H1 (cell line): ENCODE measurements around the gene B4GALT5. TPM values are rescaled to one million over a fixed set of nuclear protein-coding genes. Genes with fewer than 3 reads are reported as not detected.

Source experiments
- CTCF ChIA-PET: fragments of 300-600 bp; sonication (Branson Sonifier 250); formaldehyde crosslinking; loops from one replicate; lab custom pipeline; 2021; ENCODE audit not compliant: partially characterized antibody; lab: Charles Lee
- POLR2A ChIA-PET: fragments of 300-600 bp; sonication (Branson Sonifier 250); formaldehyde crosslinking; loops from one replicate; lab custom pipeline; 2021; ENCODE audit warnings: inconsistent platforms; ENCODE audit not compliant: partially characterized antibody; lab: Charles Lee
- DNase-seq, 2 experiments: peaks; one replicate each; pipeline versions ENCODE4 v3.0.0 to v3.0.0-alpha.2; 2010 to 2022; ENCODE audit warnings: low spot score in 2 of 2, low read depth in 1 of 2, mixed read lengths in 1 of 2
- FAIRE-seq: peaks from 2 replicates; lab custom pipeline; 2011; peaks lifted over from hg19 to GRCh38; lab: Jason Lieb, UNC
- H2AFZ ChIP-seq: 2 replicates; pipeline ENCODE4 v1.8.1; 2012; ENCODE audit warnings: low read length, inconsistent platforms
- H2AK5ac ChIP-seq: 2 replicates; pipeline ENCODE4 v1.6.1; 2013; ENCODE audit warnings: low read depth, low read length
- H2BK120ac ChIP-seq: replicated peaks from 2 replicates; pipeline ENCODE3; 2013; ENCODE audit warnings: low read depth, low read length, inconsistent platforms
- H2BK12ac ChIP-seq: 2 replicates; pipeline ENCODE4 v1.6.1; 2013; ENCODE audit warnings: low read depth, low read length
- H2BK15ac ChIP-seq: 2 replicates; pipeline ENCODE4 v1.6.1; 2013; ENCODE audit warnings: low read length
- H2BK20ac ChIP-seq: 2 replicates; pipeline ENCODE4 v1.6.1; 2013; ENCODE audit warnings: low read length
- H2BK5ac ChIP-seq: 2 replicates; pipeline ENCODE4 v1.6.1; 2013; ENCODE audit warnings: low read depth, low read length
- H3K14ac ChIP-seq: 2 replicates; pipeline ENCODE4 v1.6.1; 2013; ENCODE audit warnings: inconsistent platforms; ENCODE audit not compliant: insufficient read length
- H3K18ac ChIP-seq: 2 replicates; pipeline ENCODE4 v1.6.1; 2013; ENCODE audit warnings: low read length; ENCODE audit errors: extremely low read depth
- H3K23ac ChIP-seq: 2 replicates; pipeline ENCODE4 v1.6.1; 2013; ENCODE audit warnings: inconsistent platforms; ENCODE audit not compliant: insufficient read length
- H3K23me2 ChIP-seq: 2 replicates; pipeline ENCODE4 v1.6.1; 2013; ENCODE audit warnings: low read depth, low read length
- H3K27ac ChIP-seq: 2 replicates; pipeline ENCODE4 v1.6.1; 2011; ENCODE audit warnings: low read depth, low read length, inconsistent platforms
- H3K27me3 ChIP-seq, 4 experiments: replicated peaks in 1 of 4; 1 replicate in 1 of 4; 2 replicates in 3 of 4; pipeline versions ENCODE4 v1.6.1 to v1.8.1; 2011 to 2013; ENCODE audit warnings: low read length in 3 of 4, mild to moderate bottlenecking in 3 of 4, inconsistent platforms in 2 of 4, mixed read lengths in 2 of 4, moderate library complexity in 1 of 4; ENCODE audit not compliant: control insufficient read depth in 3 of 4, insufficient read depth in 3 of 4; ENCODE audit errors: extremely low read depth in 1 of 4
- H3K36me3 ChIP-seq, 4 experiments: 2 replicates each; pipeline versions ENCODE4 v1.6.1 to v1.8.1; 2011 to 2013; ENCODE audit warnings: mild to moderate bottlenecking in 4 of 4, low read length in 3 of 4, moderate library complexity in 2 of 4, control low read depth in 1 of 4, inconsistent platforms in 1 of 4; ENCODE audit not compliant: insufficient read depth in 4 of 4, control insufficient read depth in 2 of 4
- H3K4ac ChIP-seq: replicated peaks from 2 replicates; pipeline ENCODE3; 2013; ENCODE audit warnings: low read length, low read depth, mixed read lengths, inconsistent platforms; ENCODE audit not compliant: insufficient read length
- H3K4me1 ChIP-seq, 4 experiments: replicated peaks in 1 of 4; 1 replicate in 1 of 4; 2 replicates in 3 of 4; pipeline versions ENCODE4 v1.6.1 to v1.8.1; 2011 to 2013; ENCODE audit warnings: low read length in 3 of 4, inconsistent platforms in 2 of 4, mixed read lengths in 1 of 4; ENCODE audit not compliant: insufficient read depth in 4 of 4, control insufficient read depth in 3 of 4
- H3K4me2 ChIP-seq, 2 experiments: 2 replicates each; pipeline versions ENCODE4 v1.6.1 to v1.8.1; 2011 to 2013; ENCODE audit warnings: low read depth in 2 of 2, low read length in 2 of 2, control low read depth in 1 of 2, inconsistent platforms in 1 of 2, mild to moderate bottlenecking in 1 of 2; ENCODE audit not compliant: insufficient read depth in 1 of 2
- H3K4me3 ChIP-seq, 4 experiments: fragments of 200-600, 300-600 bp in 1 of 4; sonication (generic), shearing (Covaris generic), sonication (Bioruptor Twin) in 1 of 4; 2 replicates each; pipeline versions ENCODE4 v1.5.1 to v1.8.1; 2011 to 2016; ENCODE audit warnings: low read length in 4 of 4, low read depth in 3 of 4, control low read depth in 2 of 4, inconsistent platforms in 2 of 4, mild to moderate bottlenecking in 2 of 4, mixed read lengths in 1 of 4, moderate library complexity in 1 of 4; ENCODE audit not compliant: insufficient read depth in 2 of 4; ENCODE audit errors: extremely low read depth in 1 of 4
- H3K56ac ChIP-seq: replicated peaks from 2 replicates; pipeline ENCODE3; 2013; ENCODE audit warnings: low read depth, mild to moderate bottlenecking, mixed read lengths, low read length, inconsistent platforms; ENCODE audit not compliant: insufficient read length
- H3K79me1 ChIP-seq: 2 replicates; pipeline ENCODE4 v1.6.1; 2013; ENCODE audit warnings: low read depth, low read length, control low read depth
- H3K79me2 ChIP-seq, 2 experiments: 2 replicates each; pipeline versions ENCODE4 v1.6.1 to v1.8.1; 2012 to 2013; ENCODE audit warnings: low read length in 2 of 2, mild to moderate bottlenecking in 2 of 2, inconsistent platforms in 1 of 2; ENCODE audit not compliant: insufficient read depth in 2 of 2, control insufficient read depth in 1 of 2
- H3K9ac ChIP-seq, 4 experiments: replicated peaks in 1 of 4; 1 replicate in 1 of 4; 2 replicates in 3 of 4; pipeline versions ENCODE4 v1.6.1 to v1.8.1; 2011 to 2013; ENCODE audit warnings: low read depth in 3 of 4, low read length in 3 of 4, control low read depth in 2 of 4, mild to moderate bottlenecking in 2 of 4, moderate library complexity in 2 of 4, inconsistent platforms in 1 of 4; ENCODE audit errors: extremely low read depth in 1 of 4
- H3K9me3 ChIP-seq, 2 experiments: 2 replicates each; pipeline versions ENCODE4 v1.6.1 to v1.8.1; 2012 to 2013; ENCODE audit warnings: mild to moderate bottlenecking in 2 of 2, moderate library complexity in 2 of 2, control low read depth in 1 of 2, inconsistent platforms in 1 of 2, low read depth in 1 of 2, low read length in 1 of 2, mixed read lengths in 1 of 2; ENCODE audit not compliant: insufficient read depth in 2 of 2
- H4K20me1 ChIP-seq, 2 experiments: replicated peaks in 1 of 2; 2 replicates each; pipeline versions ENCODE3 to v1.8.1; 2011 to 2013; ENCODE audit warnings: inconsistent platforms in 2 of 2, low read length in 2 of 2, mild to moderate bottlenecking in 1 of 2; ENCODE audit not compliant: insufficient read depth in 2 of 2, control insufficient read depth in 1 of 2
- H4K5ac ChIP-seq: 2 replicates; pipeline ENCODE4 v1.6.1; 2013; ENCODE audit warnings: low read length, low read depth, mixed read lengths, inconsistent platforms; ENCODE audit not compliant: insufficient read length
- H4K8ac ChIP-seq: 2 replicates; pipeline ENCODE4 v1.8.0; 2013; ENCODE audit warnings: mild to moderate bottlenecking, moderate library complexity, low read length, inconsistent platforms; ENCODE audit not compliant: insufficient read depth; ENCODE audit errors: extremely low read depth
- H4K91ac ChIP-seq: replicated peaks from 2 replicates; pipeline ENCODE3; 2013; ENCODE audit warnings: low read length, mixed read lengths, inconsistent platforms; ENCODE audit not compliant: insufficient read length
- CBX8 ChIP-seq: fragments of 300-800, 300-1000 bp; sonication (generic); IDR thresholded peaks from 2 replicates; pipeline ENCODE4 v1.7.1; 2016; ENCODE audit warnings: low read depth, low read length, borderline replicate concordance
- TBP ChIP-seq: IDR thresholded peaks from 2 replicates; pipeline ENCODE4 v1.6.1; 2011; ENCODE audit warnings: low read depth, low read length, improper control_type of control experiment
- WGBS, 2 experiments: shearing (Covaris generic) in 1 of 2; methylation state at CpG; one replicate each; pipeline versions ENCODE4 v1.1.6 to v1.1.7; 2013 to 2015; ENCODE audit warnings: low lambda C conversion rate in 2 of 2, mixed read lengths in 2 of 2, inconsistent platforms in 1 of 2, low coverage in 1 of 2, missing lambda C conversion rate in 1 of 2; ENCODE audit not compliant: insufficient replicate concordance in 2 of 2, insufficient coverage in 1 of 2, insufficient read length in 1 of 2; ENCODE audit errors: extremely low coverage in 1 of 2, missing lambda C conversion rate in 1 of 2; 5-methylcytosine and 5-hydroxymethylcytosine counted together
- polyA plus RNA-seq, 7 experiments: library from polyadenylated mRNA; depleted of rRNA in 3 of 7; stranded (reverse) in 5 of 7; unstranded in 2 of 7; fragments of >200 nt in 5 of 7; fragments of 200-250 nt in 2 of 7; gene quantifications; 1 replicate in 5 of 7; 2 replicates in 1 of 7; 4 replicates in 1 of 7; pipeline versions ENCODE4 v1.2.1 to v1.2.3, GENCODE V29; 2011 to 2013; ENCODE audit warnings: missing spikeins in 2 of 7, mixed read lengths in 2 of 7
- total RNA-seq: library from RNA; stranded (reverse); fragmentation: NEBNext Ultra II Directional; extraction: Animal tissue kit (Norgen Biotek cat#: 25700); gene quantifications from 2 replicates; pipeline ENCODE4 v1.2.1, GENCODE V29; 2021

B4GALT5 gene
- total and polyA plus RNA-seq, 2 of the 8 experiments (the other 6 are each of a cell fraction or from before 2014, with no cell fraction given), result 46.5 to 75.4 TPM

- no peaks in the 10 kb centered on the region; the same call in 1 of the 2 replicates for H3K23me2 ChIP-seq
- H2AK5ac ChIP-seq, result no peak overlapping the region
- H2BK120ac ChIP-seq, result no peak overlapping the region
- FAIRE-seq (no peak), DNase-seq (no peak)
- no peak overlapping the region for H4K91ac ChIP-seq
- no peak overlapping the region for H3K14ac ChIP-seq
- H4K8ac ChIP-seq, result no peak overlapping the region
- no peak overlapping the region for H2BK15ac ChIP-seq
- peaks cover 21 to 23% of the 10 kb centered on the region in 2 experiments for H4K20me1 ChIP-seq
- no peaks in the 10 kb centered on the region for H3K9me3 ChIP-seq
- H3K4me3 ChIP-seq, result no peak overlapping the region
- H2AFZ ChIP-seq, result no peak overlapping the region
- no peak overlapping the region for H2BK12ac ChIP-seq
- no peak overlapping the region for H2BK5ac ChIP-seq
- H3K9ac ChIP-seq, result no peak overlapping the region
- H3K4ac ChIP-seq, result no peak overlapping the region
- H3K36me3 ChIP-seq, result no peaks in the 10 kb centered on the region
- peaks cover 18 to 99% of the 10 kb centered on the region in 2 experiments for H3K79me2 ChIP-seq
- TF ChIP-seq CBX8 (no peak), TBP (no peak)
- ChIA-PET POLR2A (interaction anchor here (0.8 to 1.1 kb wide), 2 partner anchors 10 to 53 kb away, joined by 3 to 4 read pairs; no protein-coding TSS in a partner anchor), CTCF (interaction anchor here (0.7 to 1.7 kb wide), 6 partner anchors 18 to 224 kb away, joined by 3 to 4 read pairs (median 3); no protein-coding TSS in a partner anchor)
- H4K5ac ChIP-seq, result no peak overlapping the region
- 95% methylated on average over 3 of the region's 3 CpGs; no CpG with 5 or more reads in 1 of the 2 experiments for WGBS, 2 experiments
- no peak overlapping the region for H3K4me2 ChIP-seq
- H3K18ac ChIP-seq, result no peak overlapping the region
- H3K27me3 ChIP-seq, result no peaks in the 10 kb centered on the region
- no peak overlapping the region for H3K23ac ChIP-seq
- H3K79me1 ChIP-seq, result peaks cover 12% of the 10 kb centered on the region
- H3K4me1 ChIP-seq, result peaks cover 0 to 10% (median 6%) of the 10 kb centered on the region in 4 experiments; a peak in 5 of 7 replicates
- no peak overlapping the region for H3K56ac ChIP-seq
- no peak overlapping the region for H2BK20ac ChIP-seq
- no peak overlapping the region for H3K27ac ChIP-seq
Observed at GRCh38 chr20:49664612-49665313, 48.9 kb downstream of the B4GALT5 start.
